ENCODE data around the gene PRSS53. TPM values are rescaled to one million over a fixed set of nuclear protein-coding genes. Genes with fewer than 3 reads are reported as not detected.

PRSS53 gene
- total RNA-seq, 4 donors from 2014 or later, result 0.41 to 1.3 (median 1.1) TPM

DNA sequence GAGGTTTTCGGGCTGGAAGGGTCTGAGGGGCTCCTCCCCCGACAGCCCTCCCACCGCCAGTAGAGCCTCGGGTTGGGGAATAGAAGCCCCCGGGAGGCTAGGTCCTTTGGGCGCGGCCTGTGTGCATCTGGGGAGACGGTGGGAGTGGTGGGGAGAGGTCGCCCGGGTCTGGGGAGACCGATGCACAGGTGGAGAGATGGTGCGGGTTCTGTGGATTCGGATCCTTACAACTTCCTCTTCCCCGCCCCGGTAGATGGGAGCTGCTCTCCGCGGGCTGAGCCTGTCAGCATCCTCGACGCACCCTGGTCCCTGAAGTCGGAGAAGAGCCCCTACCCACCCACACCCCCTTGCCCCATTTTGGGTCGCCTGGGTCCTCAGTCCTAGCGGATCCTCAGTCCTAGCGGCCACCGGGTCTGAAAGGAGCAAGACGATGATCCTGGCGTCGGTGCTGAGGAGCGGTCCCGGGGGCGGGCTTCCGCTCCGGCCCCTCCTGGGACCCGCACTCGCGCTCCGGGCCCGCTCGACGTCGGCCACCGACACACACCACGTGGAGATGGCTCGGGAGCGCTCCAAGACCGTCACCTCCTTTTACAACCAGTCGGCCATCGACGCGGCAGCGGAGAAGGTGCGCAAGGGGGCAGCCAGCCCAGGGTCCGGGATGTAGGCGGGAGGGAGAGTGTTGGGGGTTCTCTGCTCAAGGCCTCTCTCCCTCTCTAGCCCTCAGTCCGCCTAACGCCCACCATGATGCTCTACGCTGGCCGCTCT lies 20.2 kb upstream of the PRSS53 start:
- TF ChIP-seq POLR2A (IDR thresholded peaks at IDR 0.05), result no peak
- TF ChIP-seq, protein P1, sequence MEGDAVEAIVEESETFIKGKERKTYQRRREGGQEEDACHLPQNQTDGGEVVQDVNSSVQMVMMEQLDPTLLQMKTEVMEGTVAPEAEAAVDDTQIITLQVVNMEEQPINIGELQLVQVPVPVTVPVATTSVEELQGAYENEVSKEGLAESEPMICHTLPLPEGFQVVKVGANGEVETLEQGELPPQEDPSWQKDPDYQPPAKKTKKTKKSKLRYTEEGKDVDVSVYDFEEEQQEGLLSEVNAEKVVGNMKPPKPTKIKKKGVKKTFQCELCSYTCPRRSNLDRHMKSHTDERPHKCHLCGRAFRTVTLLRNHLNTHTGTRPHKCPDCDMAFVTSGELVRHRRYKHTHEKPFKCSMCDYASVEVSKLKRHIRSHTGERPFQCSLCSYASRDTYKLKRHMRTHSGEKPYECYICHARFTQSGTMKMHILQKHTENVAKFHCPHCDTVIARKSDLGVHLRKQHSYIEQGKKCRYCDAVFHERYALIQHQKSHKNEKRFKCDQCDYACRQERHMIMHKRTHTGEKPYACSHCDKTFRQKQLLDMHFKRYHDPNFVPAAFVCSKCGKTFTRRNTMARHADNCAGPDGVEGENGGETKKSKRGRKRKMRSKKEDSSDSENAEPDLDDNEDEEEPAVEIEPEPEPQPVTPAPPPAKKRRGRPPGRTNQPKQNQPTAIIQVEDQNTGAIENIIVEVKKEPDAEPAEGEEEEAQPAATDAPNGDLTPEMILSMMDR (IDR thresholded peaks at IDR 0.05), result no peak
- intact Hi-C loops (cut with DNase I), result no loop called here

DNA sequence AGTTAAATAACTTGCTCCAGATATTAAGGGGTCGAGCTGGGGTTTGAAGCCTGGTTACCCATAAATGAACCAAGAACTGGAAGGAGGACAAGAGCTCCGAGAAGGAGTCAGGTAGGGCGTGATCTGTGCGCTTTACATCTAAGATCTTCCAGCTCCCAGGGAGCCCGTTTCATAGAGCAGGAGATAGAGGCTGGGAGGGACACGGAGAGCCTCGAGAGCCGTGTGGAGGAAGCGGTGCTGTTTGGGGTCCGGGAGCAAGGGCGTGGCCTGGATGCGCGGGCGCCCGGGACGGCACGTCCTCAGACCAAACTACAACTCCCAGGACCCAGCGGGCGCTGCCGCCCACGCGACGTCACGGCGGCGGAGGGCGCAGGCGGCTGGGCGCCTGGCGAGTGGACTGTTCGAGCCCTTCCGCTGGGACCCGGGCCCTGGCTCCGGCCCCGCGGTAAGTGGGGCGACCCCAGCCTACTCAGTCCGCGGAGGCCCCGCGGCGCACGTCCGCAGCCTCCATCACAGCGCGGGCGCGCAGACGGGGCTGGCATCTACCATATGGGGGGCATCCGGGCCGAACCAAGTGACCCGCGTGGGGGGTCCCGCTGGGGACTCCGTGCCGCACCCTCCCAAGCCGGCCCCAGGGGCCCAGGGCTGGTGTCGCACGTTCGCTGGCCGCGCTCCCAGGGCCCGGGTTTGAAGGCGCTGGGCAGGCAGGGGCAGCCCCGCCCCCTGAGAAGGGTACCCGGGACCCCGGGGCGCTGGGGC lies 19.5 kb upstream of the PRSS53 start, which contains the start of gene BCKDK:
Gene BCKDK, plus strand, starts transcription at position 352 of the 759 bp plus-strand sequence. CDS start 838 bp downstream, outside the sequence.
- intact Hi-C loops (cut with DNase I), result no loop called here
- Histone ChIP-seq H3K36me3 (peaks cover 17 to 36% (median 22%) of the 10 kb centered on the region in 3 donors), H3K9me3 (no peaks in the 10 kb centered on the region), H3K27ac (peak within 1 kb of the TSS; percentile 88 to 96 (median 93)), H3K4me1 (peaks cover 19 to 65% (median 27%) of the 10 kb centered on the region in 3 donors), H3K27me3 (no peaks in the 10 kb centered on the region), H3K4me3 (peak within 1 kb of the TSS; percentile 63 to 100 (median 97))
- 23 to 30% methylated on average over 5 to 10 of the region's 68 CpGs for WGBS, 2 donors
- peak in 1 of 4 donors; percentile 77 for TF ChIP-seq POLR2A (IDR thresholded peaks at IDR 0.05)
- TF ChIP-seq, protein P1 (IDR thresholded peaks at IDR 0.05), result no peak
- DNase-seq, result no peak

More for the DNA sequence above, 20.2 kb upstream of the PRSS53 start:
- peaks cover 19 to 72% (median 33%) of the 10 kb centered on the region in 3 donors for H3K4me1 ChIP-seq
- no peaks in the 10 kb centered on the region for H3K9me3 ChIP-seq
- H3K36me3 ChIP-seq, result peaks cover 17 to 36% (median 22%) of the 10 kb centered on the region in 3 donors
- peak overlapping the region; percentile 88 to 96 (median 93) for H3K27ac ChIP-seq
- no peaks in the 10 kb centered on the region for H3K27me3 ChIP-seq
- H3K4me3 ChIP-seq, result peak overlapping the region; percentile 63 to 100 (median 97)
- no peak for DNase-seq
- WGBS, 2 donors, result 39 to 62% methylated on average over 18 to 21 of the region's 57 CpGs

DNA sequence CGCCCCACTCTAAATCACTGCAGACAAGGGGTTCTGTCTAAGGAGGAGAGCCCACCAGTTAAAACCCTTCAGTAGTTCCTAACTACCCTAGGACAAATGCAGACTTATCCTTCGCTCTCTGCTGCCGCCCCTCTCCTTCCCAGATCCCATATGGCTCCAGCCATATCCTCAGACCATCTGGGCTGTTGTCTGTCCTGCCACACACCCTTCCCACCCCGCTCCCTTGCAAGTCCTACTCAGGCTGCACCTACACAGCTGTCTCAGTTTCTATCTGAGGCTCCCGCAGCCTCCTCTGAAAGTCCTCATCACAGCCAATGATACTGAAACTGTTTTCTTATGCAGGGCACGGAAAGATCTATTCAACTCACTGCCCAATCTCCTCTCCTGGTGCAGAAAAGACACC lies 18.7 kb upstream of the PRSS53 start:
- H3K4me3 ChIP-seq, result no peak overlapping the region
- peaks cover 18 to 57% (median 22%) of the 10 kb centered on the region in 3 donors for H3K4me1 ChIP-seq
- peak overlapping the region in 2 of 4 donors; percentile 88 to 96 for H3K27ac ChIP-seq
- H3K27me3 ChIP-seq, result no peaks in the 10 kb centered on the region
- intact Hi-C loops (cut with DNase I), result no loop called here
- H3K36me3 ChIP-seq, result peaks cover 17 to 34% (median 21%) of the 10 kb centered on the region in 3 donors
- DNase-seq, result no peak
- TF ChIP-seq, protein P1 (IDR thresholded peaks at IDR 0.05), result no peak
- TF ChIP-seq POLR2A (IDR thresholded peaks at IDR 0.05), result no peak
- 86 to 91% methylated on average over 5 to 6 of the region's 6 CpGs for WGBS, 2 donors
- no peaks in the 10 kb centered on the region for H3K9me3 ChIP-seq

DNA sequence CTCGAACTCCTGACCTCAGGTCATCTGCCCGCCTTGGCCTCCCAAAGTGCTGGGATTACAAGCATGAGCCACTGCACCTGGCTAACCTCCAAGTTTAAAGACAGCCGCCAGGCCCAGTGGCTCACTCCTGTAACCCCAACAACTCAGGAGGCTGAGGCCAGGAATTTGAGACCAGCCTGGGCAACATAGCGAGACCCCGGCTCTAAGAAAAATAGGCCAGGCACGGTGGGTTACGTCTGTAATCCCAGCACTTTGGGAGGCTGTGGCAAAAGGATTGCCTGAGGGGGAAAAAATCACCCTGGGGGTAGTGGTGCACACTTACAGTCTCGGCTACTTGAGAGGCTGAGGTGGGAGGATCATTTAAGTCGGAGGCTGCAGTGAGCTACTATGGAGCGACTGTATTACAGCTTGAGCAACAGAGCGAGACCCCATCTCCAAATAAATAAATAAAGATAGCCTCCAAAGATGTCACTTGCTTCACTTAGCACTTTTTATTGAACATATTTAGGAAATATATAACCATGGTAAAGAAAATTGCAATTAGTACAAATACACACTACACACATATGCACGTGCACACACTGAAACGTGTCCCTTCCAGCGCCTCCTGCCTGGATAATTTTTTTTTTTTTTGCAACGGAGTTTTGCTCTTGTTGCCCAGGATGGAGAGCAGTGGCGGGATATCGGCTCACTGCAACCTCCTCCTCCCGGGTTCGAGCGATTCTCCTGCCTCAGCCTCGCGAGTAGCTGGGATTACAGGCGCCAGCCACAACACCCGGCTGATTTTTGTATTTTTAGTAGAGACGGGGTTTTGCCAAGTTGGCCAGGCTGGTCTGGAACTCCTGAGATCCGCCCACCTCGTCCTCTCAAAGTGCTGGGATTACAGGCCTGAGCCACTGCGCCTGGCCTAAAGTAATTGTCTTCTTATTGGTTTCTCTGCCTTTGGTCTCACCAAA lies 18.0 kb upstream of the PRSS53 start:
- no peak overlapping the region for H3K27ac ChIP-seq
- WGBS, 2 donors, result 87 to 90% methylated on average over 22 to 27 of the region's 28 CpGs

More for the DNA sequence above, 18.0 kb upstream of the PRSS53 start:
- DNase-seq, result no peak
- Histone ChIP-seq H3K4me1 (peaks cover 13 to 51% (median 18%) of the 10 kb centered on the region in 3 donors), H3K27me3 (no peaks in the 10 kb centered on the region), H3K9me3 (no peaks in the 10 kb centered on the region), H3K36me3 (peaks cover 13 to 27% (median 15%) of the 10 kb centered on the region in 3 donors), H3K4me3 (no peak overlapping the region)
- TF ChIP-seq, protein P1 (IDR thresholded peaks at IDR 0.05), result no peak
- no peak for TF ChIP-seq POLR2A (IDR thresholded peaks at IDR 0.05)
- intact Hi-C loops (cut with DNase I), result no loop called here
